SK-N-SH treated with all-trans-retinoic acid at 6 μM for 48 hours (cell line): Measurements from ENCODE around the gene FAM78B.

Source experiments
- ESRRG ChIP-seq: fragments of 250-450 bp; sonication (Bioruptor Pico); IDR thresholded peaks from 2 replicates; pipeline ENCODE4 v1.6.1; 2021; ENCODE audit warnings: mild to moderate bottlenecking
- PATZ1 ChIP-seq: fragments of 250-450 bp; sonication (Bioruptor Pico); IDR thresholded peaks from 2 replicates; pipeline ENCODE4 v1.8.0; 2020; ENCODE audit warnings: mild to moderate bottlenecking, moderate library complexity, borderline replicate concordance
- POU6F1 ChIP-seq: fragments of 250-450 bp; sonication (Bioruptor Pico); IDR thresholded peaks from 2 replicates; pipeline ENCODE4 v1.8.0; 2021; ENCODE audit warnings: low read depth, mild to moderate bottlenecking, moderate library complexity, borderline replicate concordance
- RARB ChIP-seq: fragments of 250-450 bp; sonication (Bioruptor Pico); IDR thresholded peaks from 2 replicates; pipeline ENCODE4 v1.8.0; 2021; ENCODE audit warnings: mild to moderate bottlenecking, moderate library complexity
- ZC3H10 ChIP-seq: fragments of 250-450 bp; sonication (Bioruptor Pico); IDR thresholded peaks from 2 replicates; pipeline ENCODE4 v1.5.1; 2021; ENCODE audit warnings: mild to moderate bottlenecking, moderate library complexity
- ZNF8 ChIP-seq: fragments of 450-650 bp; formaldehyde crosslinking; IDR thresholded peaks from 2 replicates; pipeline ENCODE4 v1.5.0; 2020; ENCODE audit warnings: mild to moderate bottlenecking, moderate library complexity

GRCh38 chr1:166020210-166020609, 146.6 kb downstream of the FAM78B start:
- TF ChIP-seq POU6F1 (CRISPR knock-in tag) (no peak), ZNF8 (CRISPR knock-in tag) (no peak), PATZ1 (no peak), RARB (no peak), ESRRG (CRISPR knock-in tag) (no peak), ZC3H10 (CRISPR knock-in tag) (no peak)
